Transverse colon (tissue), 4 donors: ENCODE measurements around the gene CPSF4L. TPM values are rescaled to one million over a fixed set of nuclear protein-coding genes. Genes with fewer than 3 reads are reported as not detected.
A peak's percentile ranks its signal among the peaks of the same experiment; 100 is the strongest.

Experiments used
- DNase-seq: peaks from one replicate; pipeline ENCODE4 v3.0.0-alpha.2; 2019
- H3K27ac ChIP-seq, 4 donors: fragments of 200-600 bp; sonication (generic); 2 replicates each; pipeline ENCODE4 v1.5.1; 2016 to 2018; ENCODE audit warnings: inconsistent platforms in 4 of 4
- H3K27me3 ChIP-seq: fragments of 200-600 bp; sonication (generic); 2 replicates; pipeline ENCODE4 v1.5.1; 2017; ENCODE audit warnings: inconsistent platforms
- H3K36me3 ChIP-seq, 4 donors: fragments of 200-600 bp; sonication (generic); 2 replicates each; pipeline ENCODE4 v1.5.1; 2017 to 2019; ENCODE audit warnings: inconsistent platforms in 4 of 4
- H3K4me1 ChIP-seq, 4 donors: fragments of 200-600 bp; sonication (generic); 2 replicates each; pipeline ENCODE4 v1.5.1; 2017 to 2020; ENCODE audit warnings: inconsistent platforms in 4 of 4
- H3K4me3 ChIP-seq, 4 donors: fragments of 200-600 bp; sonication (generic); 1 replicate in 1 of 4; 2 replicates in 3 of 4; pipeline versions ENCODE4 v1.5.1 to v1.6.1; 2017 to 2019; ENCODE audit warnings: inconsistent platforms in 4 of 4
- H3K9me3 ChIP-seq, 2 donors: fragments of 200-600 bp; sonication (generic); 2 replicates each; pipeline ENCODE4 v1.5.1; 2017 to 2019; ENCODE audit warnings: inconsistent platforms in 2 of 2
- CTCF ChIP-seq, 5 experiments: fragments of 200-600 bp in 3 of 5; fragments of 450-650 bp in 2 of 5; sonication (generic) in 3 of 5; IDR thresholded peaks; 1 replicate in 2 of 5; 2 replicates in 3 of 5; pipeline ENCODE4 v1.5.1; 2016 to 2017; ENCODE audit warnings: antibody characterized with exemption in 5 of 5, inconsistent platforms in 3 of 5, mild to moderate bottlenecking in 2 of 5, moderate library complexity in 1 of 5
- EP300 ChIP-seq: sonication (generic); formaldehyde crosslinking; IDR thresholded peaks from one replicate; pipeline ENCODE4 v1.6.1; 2017; ENCODE audit warnings: antibody characterized with exemption, low read depth
- POLR2A ChIP-seq: fragments of 450-650 bp; IDR thresholded peaks from one replicate; pipeline ENCODE4 v1.6.1; 2016; ENCODE audit warnings: antibody characterized with exemption, mild to moderate bottlenecking, moderate library complexity
- POLR2AphosphoS5 ChIP-seq, 3 donors: sonication (generic); formaldehyde crosslinking; IDR thresholded peaks; one replicate each; pipeline ENCODE4 v1.6.1; 2016; ENCODE audit warnings: antibody characterized with exemption in 3 of 3
- WGBS, 2 donors: methylation state at CpG; one replicate each; pipeline ENCODE4 v1.1.5; 2018; ENCODE audit warnings: low coverage in 1 of 2; 5-methylcytosine and 5-hydroxymethylcytosine counted together
- in situ Hi-C, 4 donors: fragments of 200-750 bp; cut with MboI; loops; one replicate each; pipeline versions ENCODE4 v1.15.0 to v1.15.1; 2017; ENCODE audit warnings: low sequenced_read_pairs in 3 of 4, low pct_ligation_motif_present in 1 of 4, low pct_unique_long_range_greater_than_20kb in 1 of 4
- intact Hi-C: fragments of 100-400 bp; cut with DNase I; formaldehyde crosslinking; loops from one replicate; pipeline ENCODE4 v1.15.1; 2023; ENCODE audit warnings: low total_unique reads
- total RNA-seq, 4 donors: library from RNA; depleted of rRNA; stranded (reverse); fragments of >200 nt; gene quantifications; one replicate each; pipeline ENCODE4 v1.1.0, GENCODE V29; 2016

Gene CPSF4L
- total RNA-seq, 4 donors from 2014 or later = not detected

- Histone ChIP-seq H3K36me3 (peaks cover 0 to 34% (median 6%) of the 10 kb centered on the region in 4 donors), H3K27me3 (no peaks in the 10 kb centered on the region), H3K4me3 (no peak overlapping the region), H3K27ac (no peak overlapping the region), H3K4me1 (peaks cover 0 to 2% (median 0%) of the 10 kb centered on the region in 4 donors), H3K9me3 (no peaks in the 10 kb centered on the region)
- intact Hi-C loops (no loop called here), in situ Hi-C loops (no loop called here)
- TF ChIP-seq POLR2AphosphoS5 (IDR thresholded peaks at IDR 0.05) (no peak), CTCF (IDR thresholded peaks at IDR 0.05) (no peak), POLR2A (no peak), EP300 (no peak)
- no peak for DNase-seq
These were observed 47.7 kb downstream of the CPSF4L start for GRCh38 chr17:73214008-73214407.

GRCh38 chr17:73211745-73212144 lies 49.9 kb downstream of the CPSF4L start:
- DNase-seq = no peak
- in situ Hi-C loops = no loop called here
- Histone ChIP-seq H3K27ac (no peak overlapping the region), H3K36me3 (peaks cover 0 to 48% (median 13%) of the 10 kb centered on the region in 4 donors), H3K4me3 (no peak overlapping the region), H3K4me1 (peaks cover 0 to 2% (median 0%) of the 10 kb centered on the region in 4 donors), H3K27me3 (no peaks in the 10 kb centered on the region), H3K9me3 (no peaks in the 10 kb centered on the region)
- intact Hi-C loops = no loop called here
- no peak for TF ChIP-seq POLR2A
- WGBS, 2 donors = 76 to 84% methylated on average over 11 to 13 of the region's 13 CpGs

GRCh38 chr17:73210002-73210678 lies 51.5 kb downstream of the CPSF4L start:
- in situ Hi-C loops = no loop called here
- no peaks in the 10 kb centered on the region for H3K9me3 ChIP-seq

GRCh38 chr17:73209436-73209835 lies 52.2 kb downstream of the CPSF4L start:
- WGBS, 2 donors = 60 to 96% methylated on average over 1 to 13 of the region's 13 CpGs
- in situ Hi-C loops (no loop called here), intact Hi-C loops (no loop called here)
- Histone ChIP-seq H3K4me1 (peaks cover 0 to 2% (median 0%) of the 10 kb centered on the region in 4 donors), H3K36me3 (peaks cover 0 to 55% (median 20%) of the 10 kb centered on the region in 4 donors), H3K4me3 (no peak overlapping the region), H3K9me3 (no peaks in the 10 kb centered on the region), H3K27me3 (no peaks in the 10 kb centered on the region), H3K27ac (no peak overlapping the region)
- DNase-seq = no peak
- no peak for TF ChIP-seq POLR2AphosphoS5 (IDR thresholded peaks at IDR 0.05)
- TF ChIP-seq CTCF (IDR thresholded peaks at IDR 0.05) = no peak
- TF ChIP-seq EP300 = no peak
- TF ChIP-seq POLR2A = no peak

More at GRCh38 chr17:73210002-73210678, 51.5 kb downstream of the CPSF4L start:
- WGBS, 2 donors = 76 to 85% methylated on average over 8 of the region's 8 CpGs
- peaks cover 0 to 52% (median 20%) of the 10 kb centered on the region in 4 donors for H3K36me3 ChIP-seq
- no peak for DNase-seq
- H3K27ac ChIP-seq = no peak overlapping the region
- peaks cover 0 to 2% (median 0%) of the 10 kb centered on the region in 4 donors for H3K4me1 ChIP-seq
- no peaks in the 10 kb centered on the region for H3K27me3 ChIP-seq
- no peak for TF ChIP-seq EP300
- peak in 3 of 5 experiments; percentile 17 to 45 (median 23) for TF ChIP-seq CTCF (IDR thresholded peaks at IDR 0.05)
- no peak for TF ChIP-seq POLR2AphosphoS5 (IDR thresholded peaks at IDR 0.05)
- no peak for TF ChIP-seq POLR2A
- intact Hi-C loops = no loop called here
- H3K4me3 ChIP-seq = no peak overlapping the region
